OCI-LY3 (cell line): ENCODE results near the gene FOXI1.

ENCODE experiments used
- CTCF ChIP-seq: fragments of 200-600, 300-600 bp; sonication (generic); IDR thresholded peaks from 2 replicates; pipeline ENCODE4 v1.5.1; 2014; ENCODE audit warnings: antibody characterized with exemption, low read length, low read depth
- EZH2phosphoT487 ChIP-seq: fragments of 200-600 bp; shearing (Covaris generic); IDR thresholded peaks from 2 replicates; pipeline ENCODE4 v1.6.1; 2018; ENCODE audit warnings: antibody characterized with exemption, mixed run types, low read depth

GRCh38 chr5:170081616-170082015 lies 24.1 kb upstream of the FOXI1 start:
- TF ChIP-seq CTCF (no peak), EZH2phosphoT487 (no peak)
